ENCODE data around the gene OR6J1. TPM values are rescaled to one million over a fixed set of nuclear protein-coding genes. Genes with fewer than 3 reads are reported as not detected.

Gene OR6J1
- total and polyA plus RNA-seq, 9 of the 15 experiments (the other 6 are each of a cell fraction or from before 2014, with no cell fraction given), result not detected

DNA sequence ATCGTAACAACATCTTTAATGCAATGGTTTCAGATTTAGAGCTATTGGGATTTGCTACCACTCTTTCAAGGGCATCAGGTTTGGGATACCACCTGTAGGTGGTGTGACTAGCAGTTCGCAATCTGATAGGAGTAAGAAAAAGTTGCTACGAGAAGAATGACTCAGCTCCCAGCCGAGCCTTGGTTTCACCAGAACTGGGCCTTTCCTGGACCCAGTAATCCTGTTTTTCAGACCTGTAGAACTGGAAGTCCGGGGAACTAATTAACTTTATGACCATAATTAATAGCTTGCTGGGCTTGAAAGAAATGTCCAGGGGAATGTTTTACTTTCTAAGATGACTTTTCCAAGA is 45.3 kb downstream of the OR6J1 start (continued):
- TF ChIP-seq CBX3 (IDR thresholded peaks at IDR 0.05; ENCODE audit: borderline replicate concordance in 1 of 2, low read length in 2 of 2) (no peak), CXXC5 (CRISPR knock-in tag; IDR thresholded peaks at IDR 0.05) (no peak), GATA2 (CRISPR knock-in tag; IDR thresholded peaks at IDR 0.05) (no peak; the same call in 1 of the 2 replicates), TAF15 (IDR thresholded peaks at IDR 0.05; ENCODE audit: low read depth, low read length) (no peak), NRF1 (conservative IDR thresholded peaks at IDR 0.05 in 1 of 2, IDR thresholded peaks at IDR 0.05 in 1 of 2) (no peak), MAFG (tag; conservative IDR thresholded peaks at IDR 0.05) (peak; percentile 75), PRPF4 (IDR thresholded peaks at IDR 0.05; ENCODE audit: insufficient read depth, low read depth, low read length, poor library complexity, severe bottlenecking) (no peak), MAFK (IDR thresholded peaks at IDR 0.05; ENCODE audit: low read length) (peak; percentile 64), ZNF212 (CRISPR knock-in tag; IDR thresholded peaks at IDR 0.05) (no peak), TRIM24 (IDR thresholded peaks at IDR 0.05) (no peak), ZNF444 (CRISPR knock-in tag; IDR thresholded peaks at IDR 0.05) (no peak), KLF16 (IDR thresholded peaks at IDR 0.05) (no peak), BRD9 (IDR thresholded peaks at IDR 0.05; ENCODE audit: low read depth, partially characterized antibody) (no peak), DIDO1 (tag; IDR thresholded peaks at IDR 0.05; ENCODE audit: low read depth) (no peak), EP400 (IDR thresholded peaks at IDR 0.05) (peak; percentile 47), ILK (tag; IDR thresholded peaks at IDR 0.05; ENCODE audit: borderline replicate concordance, low read depth) (no peak), CEBPG (CRISPR knock-in tag; IDR thresholded peaks at IDR 0.05) (no peak), CEBPG (tag; conservative IDR thresholded peaks at IDR 0.05 in 1 of 2, IDR thresholded peaks at IDR 0.05 in 1 of 2) (no peak)
- TF ChIP-seq, protein P1, sequence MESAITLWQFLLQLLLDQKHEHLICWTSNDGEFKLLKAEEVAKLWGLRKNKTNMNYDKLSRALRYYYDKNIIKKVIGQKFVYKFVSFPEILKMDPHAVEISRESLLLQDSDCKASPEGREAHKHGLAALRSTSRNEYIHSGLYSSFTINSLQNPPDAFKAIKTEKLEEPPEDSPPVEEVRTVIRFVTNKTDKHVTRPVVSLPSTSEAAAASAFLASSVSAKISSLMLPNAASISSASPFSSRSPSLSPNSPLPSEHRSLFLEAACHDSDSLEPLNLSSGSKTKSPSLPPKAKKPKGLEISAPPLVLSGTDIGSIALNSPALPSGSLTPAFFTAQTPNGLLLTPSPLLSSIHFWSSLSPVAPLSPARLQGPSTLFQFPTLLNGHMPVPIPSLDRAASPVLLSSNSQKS (CRISPR knock-in tag; IDR thresholded peaks at IDR 0.05), result no peak
- TF ChIP-seq, protein P2, sequence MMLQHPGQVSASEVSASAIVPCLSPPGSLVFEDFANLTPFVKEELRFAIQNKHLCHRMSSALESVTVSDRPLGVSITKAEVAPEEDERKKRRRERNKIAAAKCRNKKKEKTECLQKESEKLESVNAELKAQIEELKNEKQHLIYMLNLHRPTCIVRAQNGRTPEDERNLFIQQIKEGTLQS (IDR thresholded peaks at IDR 0.05), result peak; percentile 43; the same call in 1 of the 2 replicates
- TF ChIP-seq, protein P2 (CRISPR knock-in tag; conservative IDR thresholded peaks at IDR 0.05), result no peak
- TF ChIP-seq, protein P3, sequence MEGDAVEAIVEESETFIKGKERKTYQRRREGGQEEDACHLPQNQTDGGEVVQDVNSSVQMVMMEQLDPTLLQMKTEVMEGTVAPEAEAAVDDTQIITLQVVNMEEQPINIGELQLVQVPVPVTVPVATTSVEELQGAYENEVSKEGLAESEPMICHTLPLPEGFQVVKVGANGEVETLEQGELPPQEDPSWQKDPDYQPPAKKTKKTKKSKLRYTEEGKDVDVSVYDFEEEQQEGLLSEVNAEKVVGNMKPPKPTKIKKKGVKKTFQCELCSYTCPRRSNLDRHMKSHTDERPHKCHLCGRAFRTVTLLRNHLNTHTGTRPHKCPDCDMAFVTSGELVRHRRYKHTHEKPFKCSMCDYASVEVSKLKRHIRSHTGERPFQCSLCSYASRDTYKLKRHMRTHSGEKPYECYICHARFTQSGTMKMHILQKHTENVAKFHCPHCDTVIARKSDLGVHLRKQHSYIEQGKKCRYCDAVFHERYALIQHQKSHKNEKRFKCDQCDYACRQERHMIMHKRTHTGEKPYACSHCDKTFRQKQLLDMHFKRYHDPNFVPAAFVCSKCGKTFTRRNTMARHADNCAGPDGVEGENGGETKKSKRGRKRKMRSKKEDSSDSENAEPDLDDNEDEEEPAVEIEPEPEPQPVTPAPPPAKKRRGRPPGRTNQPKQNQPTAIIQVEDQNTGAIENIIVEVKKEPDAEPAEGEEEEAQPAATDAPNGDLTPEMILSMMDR (IDR thresholded peaks at IDR 0.05 in 2 of 3, conservative IDR thresholded peaks at IDR 0.05 in 1 of 3; ENCODE audit: insufficient read depth in 2 of 3, low read depth in 1 of 3, low read length in 3 of 3), result peak in 2 of 3 experiments; percentile 13 to 30; a peak in 2 of 6 replicates
- TF ChIP-seq, protein P4, sequence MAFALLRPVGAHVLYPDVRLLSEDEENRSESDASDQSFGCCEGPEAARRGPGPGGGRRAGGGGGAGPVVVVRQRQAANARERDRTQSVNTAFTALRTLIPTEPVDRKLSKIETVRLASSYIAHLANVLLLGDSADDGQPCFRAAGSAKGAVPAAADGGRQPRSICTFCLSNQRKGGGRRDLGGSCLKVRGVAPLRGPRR (CRISPR knock-in tag; IDR thresholded peaks at IDR 0.05), result no peak
- TF ChIP-seq, protein P5, sequence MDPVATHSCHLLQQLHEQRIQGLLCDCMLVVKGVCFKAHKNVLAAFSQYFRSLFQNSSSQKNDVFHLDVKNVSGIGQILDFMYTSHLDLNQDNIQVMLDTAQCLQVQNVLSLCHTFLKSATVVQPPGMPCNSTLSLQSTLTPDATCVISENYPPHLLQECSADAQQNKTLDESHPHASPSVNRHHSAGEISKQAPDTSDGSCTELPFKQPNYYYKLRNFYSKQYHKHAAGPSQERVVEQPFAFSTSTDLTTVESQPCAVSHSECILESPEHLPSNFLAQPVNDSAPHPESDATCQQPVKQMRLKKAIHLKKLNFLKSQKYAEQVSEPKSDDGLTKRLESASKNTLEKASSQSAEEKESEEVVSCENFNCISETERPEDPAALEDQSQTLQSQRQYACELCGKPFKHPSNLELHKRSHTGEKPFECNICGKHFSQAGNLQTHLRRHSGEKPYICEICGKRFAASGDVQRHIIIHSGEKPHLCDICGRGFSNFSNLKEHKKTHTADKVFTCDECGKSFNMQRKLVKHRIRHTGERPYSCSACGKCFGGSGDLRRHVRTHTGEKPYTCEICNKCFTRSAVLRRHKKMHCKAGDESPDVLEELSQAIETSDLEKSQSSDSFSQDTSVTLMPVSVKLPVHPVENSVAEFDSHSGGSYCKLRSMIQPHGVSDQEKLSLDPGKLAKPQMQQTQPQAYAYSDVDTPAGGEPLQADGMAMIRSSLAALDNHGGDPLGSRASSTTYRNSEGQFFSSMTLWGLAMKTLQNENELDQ (CRISPR knock-in tag; IDR thresholded peaks at IDR 0.05; ENCODE audit: borderline replicate concordance), result no peak
